C4-2B (cell line): Measurements from ENCODE around the gene ZNF665.
"Not testable (repeated sequence)": the region's sequence is repeated elsewhere in the genome, so short reads cannot be mapped to it uniquely, and the experiment has no call there.

Source experiments
- ZFX ChIP-seq: fragments of 450-650 bp; IDR thresholded peaks from 2 replicates; pipeline ENCODE4 v1.6.1; 2017
- TF ChIP-seq, protein P1 (sequence below): fragments of 450-650 bp; conservative IDR thresholded peaks from 2 replicates; pipeline ENCODE4 v1.5.1; 2017; ENCODE audit warnings: mild to moderate bottlenecking

GRCh38 chr19:53189691-53190198, 3.4 kb downstream of the ZNF665 start:
- TF ChIP-seq, protein P1, sequence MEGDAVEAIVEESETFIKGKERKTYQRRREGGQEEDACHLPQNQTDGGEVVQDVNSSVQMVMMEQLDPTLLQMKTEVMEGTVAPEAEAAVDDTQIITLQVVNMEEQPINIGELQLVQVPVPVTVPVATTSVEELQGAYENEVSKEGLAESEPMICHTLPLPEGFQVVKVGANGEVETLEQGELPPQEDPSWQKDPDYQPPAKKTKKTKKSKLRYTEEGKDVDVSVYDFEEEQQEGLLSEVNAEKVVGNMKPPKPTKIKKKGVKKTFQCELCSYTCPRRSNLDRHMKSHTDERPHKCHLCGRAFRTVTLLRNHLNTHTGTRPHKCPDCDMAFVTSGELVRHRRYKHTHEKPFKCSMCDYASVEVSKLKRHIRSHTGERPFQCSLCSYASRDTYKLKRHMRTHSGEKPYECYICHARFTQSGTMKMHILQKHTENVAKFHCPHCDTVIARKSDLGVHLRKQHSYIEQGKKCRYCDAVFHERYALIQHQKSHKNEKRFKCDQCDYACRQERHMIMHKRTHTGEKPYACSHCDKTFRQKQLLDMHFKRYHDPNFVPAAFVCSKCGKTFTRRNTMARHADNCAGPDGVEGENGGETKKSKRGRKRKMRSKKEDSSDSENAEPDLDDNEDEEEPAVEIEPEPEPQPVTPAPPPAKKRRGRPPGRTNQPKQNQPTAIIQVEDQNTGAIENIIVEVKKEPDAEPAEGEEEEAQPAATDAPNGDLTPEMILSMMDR = not testable (repeated sequence)
- not testable (repeated sequence) for TF ChIP-seq ZFX
